Cardiac fibroblast (primary cell): Measurements from ENCODE around the gene NLRC3.
"Not testable (repeated sequence)": the region's sequence is repeated elsewhere in the genome, so short reads cannot be mapped to it uniquely, and the experiment has no call there.

Experiments
- DNase-seq, 2 donors: peaks; one replicate each; pipeline versions ENCODE4 v3.0.0 to v3.0.0-alpha.2; 2010; ENCODE audit warnings: low read depth in 2 of 2
- H3K4me3 ChIP-seq, 2 donors: replicated peaks in 1 of 2; 1 replicate in 1 of 2; 2 replicates in 1 of 2; pipeline ENCODE4 v1.5.1; 2011; ENCODE audit warnings: low read depth in 2 of 2, low read length in 2 of 2, mild to moderate bottlenecking in 2 of 2, moderate library complexity in 1 of 2
- TF ChIP-seq, protein P1 (sequence below): IDR thresholded peaks from one replicate; pipeline ENCODE4 v1.5.1; 2011; ENCODE audit warnings: low read depth, mild to moderate bottlenecking, low read length, inconsistent platforms

Gene NLRC3

GRCh38 chr16:3612510-3613466, 35.6 kb upstream of the NLRC3 start:
- peak overlapping the region; percentile 94 for H3K4me3 ChIP-seq
- DNase-seq, result no peak
- TF ChIP-seq, protein P1, sequence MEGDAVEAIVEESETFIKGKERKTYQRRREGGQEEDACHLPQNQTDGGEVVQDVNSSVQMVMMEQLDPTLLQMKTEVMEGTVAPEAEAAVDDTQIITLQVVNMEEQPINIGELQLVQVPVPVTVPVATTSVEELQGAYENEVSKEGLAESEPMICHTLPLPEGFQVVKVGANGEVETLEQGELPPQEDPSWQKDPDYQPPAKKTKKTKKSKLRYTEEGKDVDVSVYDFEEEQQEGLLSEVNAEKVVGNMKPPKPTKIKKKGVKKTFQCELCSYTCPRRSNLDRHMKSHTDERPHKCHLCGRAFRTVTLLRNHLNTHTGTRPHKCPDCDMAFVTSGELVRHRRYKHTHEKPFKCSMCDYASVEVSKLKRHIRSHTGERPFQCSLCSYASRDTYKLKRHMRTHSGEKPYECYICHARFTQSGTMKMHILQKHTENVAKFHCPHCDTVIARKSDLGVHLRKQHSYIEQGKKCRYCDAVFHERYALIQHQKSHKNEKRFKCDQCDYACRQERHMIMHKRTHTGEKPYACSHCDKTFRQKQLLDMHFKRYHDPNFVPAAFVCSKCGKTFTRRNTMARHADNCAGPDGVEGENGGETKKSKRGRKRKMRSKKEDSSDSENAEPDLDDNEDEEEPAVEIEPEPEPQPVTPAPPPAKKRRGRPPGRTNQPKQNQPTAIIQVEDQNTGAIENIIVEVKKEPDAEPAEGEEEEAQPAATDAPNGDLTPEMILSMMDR, result no peak

GRCh38 chr16:3611146-3611975, 34.2 kb upstream of the NLRC3 start, which contains the start of gene SLX4:
SLX4 (minus strand) TSS chr16:3611606; CDS start chr16:3608964, 2,642 bp downstream.
- peak within 1 kb of the TSS; percentile 94 to 98 for H3K4me3 ChIP-seq
- TF ChIP-seq, protein P1, result no peak
- peak; percentile 86 to 93 for DNase-seq

DNA sequence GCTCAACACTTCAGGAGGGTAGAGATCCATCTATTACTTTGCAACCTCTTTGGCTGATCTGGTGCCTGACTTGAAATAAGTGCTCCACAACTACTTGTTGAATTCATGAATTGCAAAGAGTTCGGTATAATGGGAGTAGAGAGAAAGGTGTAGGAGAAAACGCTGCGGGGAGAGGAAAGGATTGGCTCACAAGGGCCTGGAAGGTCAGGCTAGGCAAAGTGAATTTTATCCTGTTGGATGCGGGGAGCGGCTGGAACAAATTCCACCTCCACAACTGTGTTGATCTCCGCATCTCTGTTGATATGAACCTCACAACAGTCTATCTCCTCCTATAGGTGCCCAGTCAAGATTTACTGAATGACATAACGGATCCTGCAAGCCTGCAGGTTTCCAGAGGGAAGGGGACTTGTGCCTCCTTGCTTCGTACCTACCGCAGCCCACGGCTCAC, 33.5 kb upstream of the NLRC3 start:
- peak in 1 of 2 donors; percentile 19 for DNase-seq
- H3K4me3 ChIP-seq, result peak overlapping the region; percentile 92 to 98
- TF ChIP-seq, protein P1, result no peak

- TF ChIP-seq, protein P1, result no peak
- H3K4me3 ChIP-seq, result peak overlapping the region in 1 of 2 donors; percentile 98
- peak; percentile 10 to 20 for DNase-seq
Measured at GRCh38 chr16:3609895-3610697, 32.9 kb upstream of the NLRC3 start.

GRCh38 chr16:3608976-3609375, 31.8 kb upstream of the NLRC3 start:
- not testable (repeated sequence) for H3K4me3 ChIP-seq, DNase-seq

GRCh38 chr16:3608069-3608468, 30.9 kb upstream of the NLRC3 start:
- no peak overlapping the region for H3K4me3 ChIP-seq
- TF ChIP-seq, protein P1, result no peak
- no peak for DNase-seq
